ENCODE measurements around the gene STAT4.
A peak's percentile ranks its signal among the peaks of the same experiment; 100 is the strongest.

Gene STAT4

DNA sequence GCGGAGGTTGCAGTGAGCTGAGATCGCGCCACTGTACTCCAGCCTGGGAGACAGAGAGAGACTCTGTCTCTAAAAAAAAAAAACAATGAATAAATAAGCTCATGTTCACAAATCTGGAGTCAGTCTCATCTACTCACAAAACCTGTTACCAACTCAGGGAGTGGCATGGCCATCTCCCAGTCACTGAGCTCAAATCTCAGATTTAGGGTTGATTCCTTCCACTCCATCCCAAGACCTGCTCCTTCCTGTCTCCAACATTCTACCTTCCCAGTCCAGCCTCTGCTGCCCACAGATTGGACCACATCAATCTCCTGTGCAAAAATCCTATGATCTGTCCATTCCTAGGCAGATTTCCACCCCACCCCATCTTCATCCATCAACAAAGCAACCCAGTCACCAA is 138.4 kb downstream of the STAT4 start:
- H3K9me2 ChIP-seq (replicated peaks; ENCODE audit: insufficient read depth, low read length) = no peaks in the 10 kb centered on the region
- H3K79me2 ChIP-seq (ENCODE audit: insufficient read depth, low read length) = peaks cover 12% of the 10 kb centered on the region; the same call in 1 of the 2 replicates
- H3K36me3 ChIP-seq (ENCODE audit: low read length) = peaks cover 11% of the 10 kb centered on the region; the same call in 1 of the 2 replicates
- TF ChIP-seq EZH2phosphoT487 (conservative IDR thresholded peaks at IDR 0.05; ENCODE audit: low read length) (no peak), CTCF (IDR thresholded peaks at IDR 0.05; ENCODE audit: insufficient read depth, low read length, poor library complexity, severe bottlenecking) (no peak)
- H3K9me3 ChIP-seq (ENCODE audit: insufficient read depth, low read length) = no peaks in the 10 kb centered on the region
- H4K20me1 ChIP-seq (ENCODE audit: low read depth, low read length) = no peaks in the 10 kb centered on the region
- H3K4me3 ChIP-seq (ENCODE audit: insufficient read depth, low read length, poor library complexity, severe bottlenecking) = no peak overlapping the region
- no peak overlapping the region for H3K9ac ChIP-seq (ENCODE audit: low read length)
- no peaks in the 10 kb centered on the region for H3F3A ChIP-seq (ENCODE audit: insufficient read depth)
- no peak overlapping the region for H2AFZ ChIP-seq (ENCODE audit: low read depth, low read length, severe bottlenecking)
- no peak overlapping the region for H3K27ac ChIP-seq (ENCODE audit: low read depth, low read length)
- H3K4me2 ChIP-seq (ENCODE audit: low read depth, low read length, poor library complexity, severe bottlenecking) = peak overlapping the region; percentile 95
- H3K27me3 ChIP-seq (ENCODE audit: low read length) = no peaks in the 10 kb centered on the region

DNA sequence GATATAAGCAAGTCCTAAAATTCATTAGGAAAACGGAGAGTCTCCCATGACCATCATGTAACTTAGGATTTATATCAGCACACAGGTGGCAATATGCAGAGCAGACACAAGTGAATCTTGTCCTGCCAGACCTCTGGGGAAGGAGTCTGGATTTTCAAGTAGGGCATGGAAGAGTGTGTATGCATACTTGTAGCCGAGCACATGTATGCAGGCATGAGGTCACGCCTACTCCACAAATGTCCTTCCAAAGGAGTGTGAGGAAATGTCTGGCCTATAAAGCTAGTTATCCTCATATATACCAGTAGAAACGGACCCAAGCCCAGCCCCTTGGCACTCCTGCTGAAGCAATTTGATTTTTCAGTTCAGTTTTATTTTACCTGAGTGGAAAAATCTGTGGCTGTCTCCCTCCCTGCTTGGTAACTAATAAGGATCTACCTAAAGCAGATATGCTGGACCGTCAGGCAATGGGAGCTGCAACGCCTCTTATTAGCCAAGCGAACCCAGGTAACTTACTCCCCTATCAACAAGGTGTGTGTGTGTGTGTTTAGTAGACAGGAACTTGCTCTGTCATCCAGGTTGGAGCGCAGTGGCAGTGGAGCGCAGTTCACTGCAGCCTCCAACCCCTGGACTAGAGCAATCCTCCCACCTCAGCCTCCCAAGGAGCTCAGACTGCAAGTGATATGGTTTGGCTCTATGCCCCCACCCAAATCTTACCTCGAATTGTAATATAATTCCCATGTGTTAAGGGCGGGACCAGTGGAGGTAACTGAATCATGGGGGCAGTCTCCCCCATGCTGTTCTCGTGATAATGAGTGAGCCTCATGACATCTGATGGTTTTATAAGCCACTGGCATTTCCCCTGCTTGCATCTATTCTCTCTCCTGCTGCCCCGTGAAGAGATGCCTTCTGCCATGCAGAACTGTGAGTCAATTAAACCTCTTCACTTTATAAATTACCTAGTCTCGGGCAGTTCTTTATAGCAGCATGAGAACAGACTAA is 139.6 kb downstream of the STAT4 start:
- no peak overlapping the region for H3K4me3 ChIP-seq (ENCODE audit: insufficient read depth, low read length, poor library complexity, severe bottlenecking)

DNA sequence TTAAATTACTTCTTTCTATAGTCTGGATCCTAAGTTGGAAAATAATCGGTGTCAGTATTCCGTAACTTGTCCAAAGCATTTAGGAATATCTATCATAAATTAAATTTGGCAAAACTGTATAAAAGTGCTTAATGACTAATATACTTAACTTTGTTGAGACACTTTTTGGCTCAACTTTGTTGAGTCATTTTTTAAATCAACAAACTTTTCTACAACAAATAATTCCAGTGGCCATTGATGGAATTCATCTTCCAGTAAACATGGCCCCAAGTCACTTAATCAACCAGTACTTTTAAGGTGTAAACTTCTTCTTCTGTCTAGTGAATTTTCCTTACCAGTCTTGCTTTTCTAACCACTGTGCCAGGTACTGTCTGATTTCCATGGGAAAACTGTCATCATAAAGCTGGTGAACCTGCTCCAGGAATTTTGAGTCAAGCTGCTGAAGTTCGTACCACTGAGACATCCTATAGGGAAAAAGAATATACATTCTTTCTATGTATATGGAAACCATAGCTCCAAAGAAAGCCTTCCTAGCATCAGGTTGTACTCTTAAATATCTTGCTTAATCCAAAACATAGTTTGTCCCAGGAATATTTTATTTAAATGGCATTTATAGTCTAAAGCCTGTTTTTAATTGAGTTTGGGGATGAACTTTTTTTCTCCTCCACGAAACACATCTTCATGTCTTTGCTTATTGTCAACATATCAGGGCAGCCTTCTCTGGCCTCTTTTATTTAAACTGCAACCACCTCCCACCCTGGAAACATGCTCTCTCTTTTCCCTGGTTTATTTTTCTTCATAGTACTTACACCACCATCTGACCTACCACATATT is 141.0 kb downstream of the STAT4 start:
- H3K27ac ChIP-seq (ENCODE audit: low read depth, low read length) = no peak overlapping the region
- H3K79me2 ChIP-seq (ENCODE audit: insufficient read depth, low read length) = peaks cover 12% of the 10 kb centered on the region; the same call in 1 of the 2 replicates
- no peak overlapping the region for H3K4me3 ChIP-seq (ENCODE audit: insufficient read depth, low read length, poor library complexity, severe bottlenecking)
- no peaks in the 10 kb centered on the region for H3F3A ChIP-seq (ENCODE audit: insufficient read depth)
- H3K4me2 ChIP-seq (ENCODE audit: low read depth, low read length, poor library complexity, severe bottlenecking) = no peak overlapping the region
- H3K9me2 ChIP-seq (replicated peaks; ENCODE audit: insufficient read depth, low read length) = no peaks in the 10 kb centered on the region
- no peaks in the 10 kb centered on the region for H3K9me3 ChIP-seq (ENCODE audit: insufficient read depth, low read length)
- H4K20me1 ChIP-seq (ENCODE audit: low read depth, low read length) = no peaks in the 10 kb centered on the region
- H3K27me3 ChIP-seq (ENCODE audit: low read length) = no peaks in the 10 kb centered on the region
- no peak overlapping the region for H3K9ac ChIP-seq (ENCODE audit: low read length)
- peaks cover 15% of the 10 kb centered on the region; the same call in 1 of the 2 replicates for H3K36me3 ChIP-seq (ENCODE audit: low read length)
- TF ChIP-seq CTCF (IDR thresholded peaks at IDR 0.05; ENCODE audit: insufficient read depth, low read length, poor library complexity, severe bottlenecking) = no peak
- no peak for TF ChIP-seq EZH2phosphoT487 (conservative IDR thresholded peaks at IDR 0.05; ENCODE audit: low read length)
- no peak overlapping the region for H2AFZ ChIP-seq (ENCODE audit: low read depth, low read length, severe bottlenecking)

More for the DNA sequence above, 139.6 kb downstream of the STAT4 start:
- H3F3A ChIP-seq (ENCODE audit: insufficient read depth) = no peaks in the 10 kb centered on the region
- no peaks in the 10 kb centered on the region for H3K27me3 ChIP-seq (ENCODE audit: low read length)
- H3K9me2 ChIP-seq (replicated peaks; ENCODE audit: insufficient read depth, low read length) = no peaks in the 10 kb centered on the region
- peaks cover 12% of the 10 kb centered on the region; the same call in 1 of the 2 replicates for H3K79me2 ChIP-seq (ENCODE audit: insufficient read depth, low read length)
- no peaks in the 10 kb centered on the region for H4K20me1 ChIP-seq (ENCODE audit: low read depth, low read length)
- TF ChIP-seq EZH2phosphoT487 (conservative IDR thresholded peaks at IDR 0.05; ENCODE audit: low read length) (no peak), CTCF (IDR thresholded peaks at IDR 0.05; ENCODE audit: insufficient read depth, low read length, poor library complexity, severe bottlenecking) (no peak)
- H3K27ac ChIP-seq (ENCODE audit: low read depth, low read length) = no peak overlapping the region
- H3K36me3 ChIP-seq (ENCODE audit: low read length) = peaks cover 15% of the 10 kb centered on the region; the same call in 1 of the 2 replicates
- no peaks in the 10 kb centered on the region for H3K9me3 ChIP-seq (ENCODE audit: insufficient read depth, low read length)
- H3K9ac ChIP-seq (ENCODE audit: low read length) = no peak overlapping the region
- no peak overlapping the region for H2AFZ ChIP-seq (ENCODE audit: low read depth, low read length, severe bottlenecking)
- no peak overlapping the region for H3K4me2 ChIP-seq (ENCODE audit: low read depth, low read length, poor library complexity, severe bottlenecking)
